Adrenal gland (tissue), 5 donors: Measurements from ENCODE around the gene TMEM175.

ENCODE experiments used
- POLR2A ChIP-seq, 2 donors: fragments of 450-650 bp; IDR thresholded peaks; one replicate each; pipeline ENCODE4 v1.6.1; 2017; ENCODE audit warnings: antibody characterized with exemption in 2 of 2, mild to moderate bottlenecking in 2 of 2, moderate library complexity in 1 of 2
- TF ChIP-seq, protein P1 (sequence below), 6 experiments: fragments of 450-650 bp in 4 of 6; fragments of 200-600 bp in 2 of 6; sonication (generic) in 1 of 6; IDR thresholded peaks; 1 replicate in 5 of 6; 2 replicates in 1 of 6; pipeline versions ENCODE4 v1.5.1 to v1.8.0; 2016 to 2021; ENCODE audit warnings: antibody characterized with exemption in 6 of 6, mild to moderate bottlenecking in 2 of 6, moderate library complexity in 1 of 6
- donor health status: DM: no; HTN: no; CAD: no.

DNA sequence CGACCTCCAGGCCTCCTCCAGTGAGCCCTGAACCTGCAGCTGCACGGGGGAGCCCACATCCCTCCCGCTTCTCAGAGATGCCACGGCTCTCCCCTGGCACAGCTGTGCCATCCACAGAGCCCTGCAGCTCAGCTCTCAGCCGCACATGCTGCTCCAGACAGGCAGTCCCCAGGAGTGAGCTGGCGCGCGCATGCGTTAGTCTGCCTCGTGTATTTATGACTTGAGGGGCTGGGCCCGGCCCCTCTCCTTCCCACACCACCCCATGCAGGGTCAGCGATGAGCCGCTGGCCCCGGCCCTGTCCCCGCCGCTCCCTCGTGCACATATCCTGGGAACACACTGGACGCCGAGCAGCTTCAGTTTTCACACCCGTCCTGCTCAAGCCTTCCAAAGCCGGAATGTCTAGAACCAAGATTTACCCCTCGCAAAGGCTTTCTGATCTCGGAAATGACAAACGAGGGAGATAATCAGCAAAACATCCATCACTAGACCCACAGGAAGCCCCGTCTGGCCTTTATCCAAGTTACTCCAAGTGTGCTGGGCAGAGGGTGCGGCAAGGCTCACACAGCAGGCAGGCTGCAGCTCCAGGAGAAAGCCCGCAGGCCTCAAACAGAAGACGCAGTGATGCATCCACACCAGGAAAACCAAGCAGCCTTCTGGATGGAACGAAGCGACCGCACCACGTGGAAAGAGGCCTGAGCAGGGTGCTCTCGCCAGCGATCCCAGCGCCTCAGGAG is 24.4 kb upstream of the TMEM175 start:
- TF ChIP-seq, protein P1, sequence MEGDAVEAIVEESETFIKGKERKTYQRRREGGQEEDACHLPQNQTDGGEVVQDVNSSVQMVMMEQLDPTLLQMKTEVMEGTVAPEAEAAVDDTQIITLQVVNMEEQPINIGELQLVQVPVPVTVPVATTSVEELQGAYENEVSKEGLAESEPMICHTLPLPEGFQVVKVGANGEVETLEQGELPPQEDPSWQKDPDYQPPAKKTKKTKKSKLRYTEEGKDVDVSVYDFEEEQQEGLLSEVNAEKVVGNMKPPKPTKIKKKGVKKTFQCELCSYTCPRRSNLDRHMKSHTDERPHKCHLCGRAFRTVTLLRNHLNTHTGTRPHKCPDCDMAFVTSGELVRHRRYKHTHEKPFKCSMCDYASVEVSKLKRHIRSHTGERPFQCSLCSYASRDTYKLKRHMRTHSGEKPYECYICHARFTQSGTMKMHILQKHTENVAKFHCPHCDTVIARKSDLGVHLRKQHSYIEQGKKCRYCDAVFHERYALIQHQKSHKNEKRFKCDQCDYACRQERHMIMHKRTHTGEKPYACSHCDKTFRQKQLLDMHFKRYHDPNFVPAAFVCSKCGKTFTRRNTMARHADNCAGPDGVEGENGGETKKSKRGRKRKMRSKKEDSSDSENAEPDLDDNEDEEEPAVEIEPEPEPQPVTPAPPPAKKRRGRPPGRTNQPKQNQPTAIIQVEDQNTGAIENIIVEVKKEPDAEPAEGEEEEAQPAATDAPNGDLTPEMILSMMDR (IDR thresholded peaks at IDR 0.05), result no peak
- no peak for TF ChIP-seq POLR2A (IDR thresholded peaks at IDR 0.05)
